HEK293 (cell line): ENCODE measurements around the gene CCDC14.
"Not testable (repeated sequence)": the region's sequence is repeated elsewhere in the genome, so short reads cannot be mapped to it uniquely, and the experiment has no call there.

ENCODE experiments used
- ZNF549 ChIP-seq: fragments of 450-650 bp; IDR thresholded peaks from 2 replicates; pipeline ENCODE4 v1.5.1; 2018; ENCODE audit warnings: missing biosample characterization, missing genetic modification characterization, mild to moderate bottlenecking, inconsistent platforms, moderate library complexity
- ZNF623 ChIP-seq: fragments of 450-650 bp; formaldehyde crosslinking; IDR thresholded peaks from 2 replicates; pipeline ENCODE4 v1.5.1; 2016; ENCODE audit warnings: missing biosample characterization, missing genetic modification characterization
- ZNF624 ChIP-seq: fragments of 450-650 bp; formaldehyde crosslinking; IDR thresholded peaks from 2 replicates; pipeline ENCODE4 v1.5.1; 2017; ENCODE audit warnings: missing biosample characterization, missing genetic modification characterization
- ZNF654 ChIP-seq: fragments of 450-650 bp; formaldehyde crosslinking; IDR thresholded peaks from 2 replicates; pipeline ENCODE4 v1.5.1; 2016; ENCODE audit warnings: low read depth, missing biosample characterization, missing genetic modification characterization

DNA sequence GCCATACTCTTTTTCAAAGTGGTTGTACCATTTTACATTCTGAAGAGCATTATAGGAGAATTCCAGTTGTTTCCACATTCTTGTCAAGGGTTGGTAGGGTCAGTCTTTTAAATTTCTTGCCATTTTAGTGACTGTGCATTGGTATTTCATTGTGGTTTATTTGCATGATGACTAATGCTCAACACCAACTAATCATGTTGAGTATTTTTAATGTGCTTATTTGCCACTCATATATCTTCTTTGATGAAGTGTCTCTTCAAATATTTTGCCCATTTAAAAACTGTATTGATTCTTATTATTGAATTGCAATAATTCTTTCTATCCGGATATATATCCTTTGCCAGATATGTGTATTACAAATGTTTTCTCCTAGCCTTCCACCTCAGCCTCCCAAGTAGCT lies 47.3 kb upstream of the CCDC14 start:
- not testable (repeated sequence) for TF ChIP-seq ZNF654 (tag by site-specific recombination); ZNF549; ZNF623; ZNF624 (tag by site-specific recombination)
